GM18951 (cell line): ENCODE measurements around the gene NR4A3.
"Not testable (repeated sequence)": the region's sequence is repeated elsewhere in the genome, so short reads cannot be mapped to it uniquely, and the experiment has no call there.

ENCODE experiments used
- POLR2A ChIP-seq: IDR thresholded peaks from 4 replicates; pipeline ENCODE4 v1.6.1; 2011; ENCODE audit warnings: mild to moderate bottlenecking; ENCODE audit not compliant: insufficient read length, insufficient read depth; ENCODE audit errors: extremely low read depth
- in situ Hi-C: fragments of 300-500 bp; cut with MboI; formaldehyde crosslinking; loops from one replicate; pipeline ENCODE4 v1.12.0; 2022; ENCODE audit warnings: low sequenced_read_pairs, mixed read lengths, inconsistent platforms; ENCODE audit not compliant: unreplicated experiment

NR4A3 gene

DNA sequence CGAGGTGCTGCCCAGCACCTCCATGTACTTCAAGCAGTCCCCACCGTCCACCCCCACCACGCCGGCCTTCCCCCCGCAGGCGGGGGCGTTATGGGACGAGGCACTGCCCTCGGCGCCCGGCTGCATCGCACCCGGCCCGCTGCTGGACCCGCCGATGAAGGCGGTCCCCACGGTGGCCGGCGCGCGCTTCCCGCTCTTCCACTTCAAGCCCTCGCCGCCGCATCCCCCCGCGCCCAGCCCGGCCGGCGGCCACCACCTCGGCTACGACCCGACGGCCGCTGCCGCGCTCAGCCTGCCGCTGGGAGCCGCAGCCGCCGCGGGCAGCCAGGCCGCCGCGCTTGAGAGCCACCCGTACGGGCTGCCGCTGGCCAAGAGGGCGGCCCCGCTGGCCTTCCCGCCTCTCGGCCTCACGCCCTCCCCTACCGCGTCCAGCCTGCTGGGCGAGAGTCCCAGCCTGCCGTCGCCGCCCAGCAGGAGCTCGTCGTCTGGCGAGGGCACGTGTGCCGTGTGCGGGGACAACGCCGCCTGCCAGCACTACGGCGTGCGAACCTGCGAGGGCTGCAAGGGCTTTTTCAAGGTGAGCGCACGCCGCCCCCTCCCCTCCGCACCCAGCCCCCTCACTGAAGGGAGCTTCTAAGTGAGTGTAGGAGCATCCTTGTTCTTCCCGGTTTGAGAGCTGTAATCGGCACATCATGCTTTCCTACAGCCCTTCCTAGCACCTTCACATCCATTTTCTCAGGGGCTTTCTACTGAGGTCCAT is 6.9 kb downstream of the NR4A3 start:
- in situ Hi-C loops: no loop called here
- no peak for TF ChIP-seq POLR2A

DNA sequence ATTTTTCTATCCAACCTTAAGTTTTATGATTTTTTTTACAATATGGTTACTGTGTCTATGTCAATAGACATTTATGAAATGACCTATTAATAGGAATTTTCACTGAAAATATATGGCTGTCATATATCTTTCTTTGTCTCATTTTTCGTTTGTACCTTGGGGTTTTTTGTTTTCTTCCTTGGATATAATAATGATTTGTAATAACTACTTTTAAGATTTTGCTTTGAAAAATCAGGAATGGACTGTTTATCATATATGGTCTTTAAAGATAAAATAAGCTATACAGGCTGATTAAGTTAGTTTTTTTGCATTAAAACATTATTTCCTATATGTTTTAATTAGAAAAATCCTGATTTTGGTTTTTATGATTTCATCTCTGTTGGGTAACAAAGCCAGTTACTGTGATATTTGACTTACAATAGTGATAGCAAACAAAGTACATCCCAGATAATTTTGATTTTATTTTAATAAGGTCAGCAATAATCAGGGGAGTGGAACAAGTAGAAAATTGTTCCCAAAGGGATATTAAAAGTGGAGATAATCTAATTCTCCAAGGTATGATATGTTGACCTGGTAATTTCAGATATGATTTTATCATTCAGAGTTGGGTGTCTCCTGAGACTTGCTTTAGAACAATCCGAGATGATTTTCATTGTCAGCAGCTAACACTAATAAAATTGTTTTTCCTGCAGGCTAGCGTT is 10.3 kb downstream of the NR4A3 start:
- in situ Hi-C loops: no loop called here
- no peak for TF ChIP-seq POLR2A

DNA sequence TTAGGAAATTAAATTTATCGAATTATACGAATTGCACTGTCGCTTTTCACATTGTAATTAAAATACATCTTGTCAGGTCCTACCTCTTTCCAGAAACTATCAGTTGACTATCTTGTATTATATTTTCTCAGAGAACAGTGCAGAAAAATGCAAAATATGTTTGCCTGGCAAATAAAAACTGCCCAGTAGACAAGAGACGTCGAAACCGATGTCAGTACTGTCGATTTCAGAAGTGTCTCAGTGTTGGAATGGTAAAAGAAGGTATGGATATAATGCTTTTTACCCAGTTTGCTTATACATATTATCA is 10.8 kb downstream of the NR4A3 start:
- in situ Hi-C loops: no loop called here
- TF ChIP-seq POLR2A: no peak

DNA sequence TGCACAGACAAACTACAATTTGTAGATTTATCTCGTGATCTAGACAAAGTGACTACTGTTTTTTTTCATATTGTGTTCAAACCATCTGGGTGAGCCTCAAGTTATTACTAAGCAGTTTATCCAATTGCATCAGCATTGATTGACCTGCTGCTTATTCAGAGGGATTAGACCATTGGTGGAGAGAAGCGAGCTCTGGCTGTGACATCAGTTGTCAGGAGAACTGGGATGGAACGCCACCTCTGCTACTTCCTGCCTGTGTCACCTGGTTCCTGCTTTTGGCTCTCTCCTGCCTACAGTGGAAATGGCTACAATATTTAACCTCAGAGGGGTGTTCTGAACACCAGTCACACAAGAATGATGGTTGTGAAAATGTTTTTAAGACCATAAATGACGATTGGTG is 12.1 kb downstream of the NR4A3 start:
- TF ChIP-seq POLR2A: no peak
- in situ Hi-C loops: no loop called here

DNA sequence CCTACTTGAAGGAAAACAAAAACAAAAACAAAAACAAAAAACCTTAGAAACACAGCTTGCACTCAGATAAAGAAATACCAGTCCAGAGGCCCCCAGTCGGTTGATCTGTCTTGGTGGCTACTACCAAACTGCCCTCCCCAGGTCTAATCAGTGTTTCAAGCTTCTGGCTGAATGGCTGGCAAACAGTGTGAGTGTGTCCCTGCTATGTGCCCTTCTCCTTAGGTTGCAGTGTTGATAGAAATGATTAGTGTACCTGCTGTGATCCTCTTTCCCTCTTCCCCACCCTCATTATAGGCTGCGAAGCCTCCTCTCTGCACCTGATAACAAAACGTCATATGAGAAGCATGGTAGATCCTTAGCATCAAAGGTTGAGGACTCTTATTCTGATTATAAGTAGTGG is 12.8 kb downstream of the NR4A3 start:
- in situ Hi-C loops: no loop called here
- TF ChIP-seq POLR2A: no peak

DNA sequence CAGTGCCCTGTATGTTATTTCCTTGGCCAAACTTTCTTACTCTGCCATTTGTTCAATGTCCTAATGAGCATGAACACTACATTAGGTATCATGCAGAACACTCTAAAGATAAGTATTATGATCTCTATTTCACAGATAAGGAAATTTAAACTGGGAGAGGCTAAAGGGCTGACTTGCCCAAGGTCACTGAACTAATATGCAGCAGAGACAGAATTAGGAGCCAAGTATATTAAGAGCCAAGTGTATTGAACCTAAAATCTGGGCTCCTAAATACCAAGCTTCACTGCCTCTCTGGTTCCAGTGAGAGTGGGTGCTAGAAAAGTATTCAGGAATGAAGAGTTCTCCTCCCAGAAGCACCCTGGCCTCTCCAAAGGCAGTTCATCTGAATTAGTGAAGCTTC is 13.5 kb downstream of the NR4A3 start:
- in situ Hi-C loops: no loop called here
- no peak for TF ChIP-seq POLR2A

DNA sequence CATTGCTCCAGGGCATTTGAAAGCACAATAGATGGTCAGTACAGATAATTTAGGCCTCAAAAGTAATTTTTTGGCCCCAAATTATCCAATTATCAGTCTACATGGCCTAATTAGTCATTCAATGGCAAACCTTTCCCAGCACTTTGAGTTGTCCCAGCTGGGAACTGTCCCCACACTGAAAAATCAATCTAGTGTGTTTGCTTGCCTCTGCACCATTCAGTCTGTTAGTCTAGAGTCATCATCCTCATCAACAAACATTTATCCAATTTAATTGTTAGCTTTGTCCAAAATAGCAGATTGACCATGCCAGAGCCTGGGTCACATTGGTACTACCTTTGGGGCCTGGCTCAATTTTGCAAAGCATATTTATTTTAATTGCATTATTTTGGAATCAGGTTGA is 13.9 kb downstream of the NR4A3 start:
- TF ChIP-seq POLR2A: no peak
- in situ Hi-C loops: no loop called here

DNA sequence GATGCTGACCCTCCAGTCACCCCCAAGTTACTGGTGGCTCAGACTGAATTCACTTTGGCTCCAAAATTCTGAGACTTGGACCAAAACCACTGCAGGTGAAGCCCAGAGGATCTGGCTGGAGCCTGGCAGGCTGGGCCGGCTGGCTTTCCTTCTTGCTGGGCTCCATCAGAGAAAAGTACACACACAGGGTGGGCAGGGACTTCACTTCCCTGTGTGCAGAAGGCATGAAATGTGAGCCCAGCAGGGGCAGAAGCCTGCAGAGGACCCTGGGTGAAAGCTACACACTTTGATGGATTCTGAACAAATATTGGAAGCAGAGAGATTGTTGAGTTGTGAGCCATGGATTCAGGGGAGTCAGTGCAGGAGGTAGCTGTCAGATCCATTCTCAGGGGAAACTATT is 18.4 kb downstream of the NR4A3 start:
- in situ Hi-C loops: no loop called here
- TF ChIP-seq POLR2A: no peak

DNA sequence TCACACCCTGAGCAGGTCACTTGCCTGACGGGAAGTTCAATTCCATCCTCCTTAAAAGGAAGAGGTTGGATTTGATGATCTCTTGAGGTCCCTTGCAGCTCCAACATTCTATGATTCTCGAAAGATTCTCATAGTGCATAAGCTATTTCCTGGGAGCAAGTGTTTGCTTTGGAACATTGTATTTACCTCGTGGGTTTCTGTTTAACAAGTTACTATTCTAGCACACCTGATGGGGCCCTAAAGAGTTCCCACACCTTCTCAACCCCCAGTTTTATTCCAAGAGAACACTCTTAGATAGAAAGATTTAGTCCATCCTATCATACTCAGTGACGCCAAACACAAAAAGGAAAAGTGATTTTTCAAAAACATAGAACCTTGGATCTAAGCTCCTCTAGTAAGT is 23.4 kb downstream of the NR4A3 start:
- TF ChIP-seq POLR2A: no peak
- in situ Hi-C loops: no loop called here

DNA sequence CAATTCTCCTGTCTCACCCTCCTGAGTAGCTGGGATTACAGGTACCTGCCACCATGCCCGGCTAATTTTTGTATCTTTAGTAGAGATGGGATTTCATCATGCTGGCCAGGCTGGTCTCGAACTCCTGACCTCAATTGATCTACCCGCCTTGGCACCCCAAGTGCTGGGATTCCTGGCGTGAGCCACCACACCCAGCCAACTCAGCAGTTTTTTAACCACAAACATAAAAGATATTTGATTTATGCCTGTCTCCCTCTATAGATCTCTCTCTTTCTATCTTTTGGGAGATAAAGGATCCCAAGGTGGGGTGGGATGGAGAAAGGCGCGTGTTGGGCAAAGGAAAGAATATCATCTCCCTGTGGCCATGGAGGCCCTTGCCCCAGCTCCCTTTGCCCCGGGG is 26.8 kb downstream of the NR4A3 start:
- TF ChIP-seq POLR2A: no peak
- in situ Hi-C loops: no loop called here

DNA sequence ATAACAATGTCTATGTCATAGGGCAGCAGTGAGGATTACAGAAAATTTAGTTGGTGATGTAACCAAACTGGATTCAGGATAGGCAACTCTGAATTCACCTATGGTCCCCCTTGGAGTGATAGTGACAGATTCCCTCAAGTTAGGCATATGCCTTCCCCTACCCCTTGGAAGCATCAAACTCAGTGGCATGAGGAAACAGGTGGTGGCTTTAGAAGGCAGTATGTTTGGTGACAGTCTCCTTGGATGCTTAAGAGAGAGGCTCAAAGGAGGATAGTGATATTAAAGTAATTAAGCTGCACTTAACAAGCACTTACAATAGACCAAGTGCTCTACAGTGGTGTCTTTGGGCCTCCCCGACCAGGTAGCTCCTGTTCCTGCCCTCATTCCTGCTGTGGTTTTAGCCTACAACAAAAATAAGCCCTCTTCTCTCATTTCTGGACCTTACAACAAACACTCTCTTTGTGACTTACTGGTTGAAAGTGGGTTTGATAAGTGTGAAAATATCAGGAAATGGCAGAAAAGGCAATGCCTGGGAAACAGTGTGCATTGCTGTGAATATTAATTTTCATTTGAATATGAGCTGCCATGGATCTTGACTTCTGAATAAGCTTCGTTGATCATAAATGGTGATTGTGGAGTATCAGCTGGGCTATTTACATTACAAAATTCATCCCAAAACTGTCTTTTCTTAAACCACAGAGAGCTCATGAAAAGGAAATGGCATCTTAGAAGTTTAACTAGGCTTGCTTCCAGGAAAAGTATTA is 29.2 kb downstream of the NR4A3 start:
- in situ Hi-C loops: no loop called here

DNA sequence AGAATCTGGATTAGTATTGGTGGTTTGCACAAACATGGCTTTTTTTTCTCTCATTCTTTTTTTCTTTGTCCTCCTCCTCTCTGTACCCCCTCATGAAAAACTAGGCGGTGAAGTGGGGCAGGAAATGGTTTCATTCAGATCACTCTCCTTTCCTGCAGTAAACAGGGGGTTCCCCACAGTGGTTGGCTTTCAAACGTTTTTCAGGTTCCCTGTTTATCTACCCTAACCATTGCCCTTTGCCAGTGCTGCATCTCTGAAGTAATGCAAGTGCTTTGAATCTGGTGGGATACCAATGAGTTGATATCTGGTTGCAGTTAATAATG is 29.8 kb downstream of the NR4A3 start:
- TF ChIP-seq POLR2A: no peak
- in situ Hi-C loops: no loop called here

More for the DNA sequence above, 29.2 kb downstream of the NR4A3 start:
- no peak for TF ChIP-seq POLR2A

DNA sequence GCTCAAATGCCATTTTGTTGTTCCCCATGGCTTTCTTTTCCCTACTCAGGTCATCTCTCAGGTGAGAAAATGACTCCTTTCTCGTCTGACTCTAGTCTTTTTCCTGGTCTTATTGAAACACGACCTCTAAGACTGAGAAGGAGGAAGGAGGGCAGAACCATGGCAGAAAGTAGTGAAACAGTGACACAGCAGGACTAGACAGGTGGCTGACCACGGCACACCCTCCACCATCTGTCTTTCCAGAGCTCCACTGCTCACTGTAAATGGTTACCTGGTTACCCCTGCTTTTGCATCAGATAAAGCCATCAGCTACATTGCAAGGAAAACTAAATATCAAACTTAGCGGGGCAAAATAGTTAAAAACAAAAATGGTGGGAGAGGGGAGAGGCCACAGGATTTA is 30.9 kb downstream of the NR4A3 start:
- in situ Hi-C loops: no loop called here
- TF ChIP-seq POLR2A: no peak

DNA sequence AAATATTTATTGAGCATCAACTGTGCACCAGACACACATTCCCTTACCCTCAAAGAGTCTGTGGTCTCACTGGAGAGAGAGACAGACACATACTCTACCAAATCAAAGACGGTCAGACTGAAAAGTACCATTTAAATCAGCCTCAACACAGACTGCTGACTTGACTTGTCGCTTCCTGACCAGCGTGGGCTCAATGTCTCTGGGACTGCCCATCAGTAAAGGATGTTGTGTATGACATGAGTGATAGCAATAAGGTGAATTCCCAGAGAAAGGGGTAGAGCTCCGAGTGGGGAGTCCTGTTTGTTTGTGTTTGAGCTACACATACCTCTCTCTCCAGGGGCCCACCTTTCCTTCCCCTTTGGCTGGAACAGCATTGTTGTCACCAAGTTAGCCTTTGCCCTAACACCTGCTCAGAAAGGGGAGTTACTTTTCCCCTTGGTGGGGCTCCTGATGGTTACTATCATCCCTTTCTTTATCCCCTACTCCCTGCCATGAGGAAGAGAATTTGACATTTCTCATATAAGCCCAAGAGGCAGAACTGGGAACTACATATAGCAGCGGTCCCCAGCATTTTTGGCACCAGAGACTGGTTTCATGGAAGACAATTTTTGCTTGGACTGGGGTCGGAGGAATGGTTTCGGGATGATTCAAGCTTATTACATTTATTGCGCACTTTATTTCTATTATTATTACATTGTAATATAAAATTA is 33.9 kb downstream of the NR4A3 start:
- in situ Hi-C loops: no loop called here

DNA sequence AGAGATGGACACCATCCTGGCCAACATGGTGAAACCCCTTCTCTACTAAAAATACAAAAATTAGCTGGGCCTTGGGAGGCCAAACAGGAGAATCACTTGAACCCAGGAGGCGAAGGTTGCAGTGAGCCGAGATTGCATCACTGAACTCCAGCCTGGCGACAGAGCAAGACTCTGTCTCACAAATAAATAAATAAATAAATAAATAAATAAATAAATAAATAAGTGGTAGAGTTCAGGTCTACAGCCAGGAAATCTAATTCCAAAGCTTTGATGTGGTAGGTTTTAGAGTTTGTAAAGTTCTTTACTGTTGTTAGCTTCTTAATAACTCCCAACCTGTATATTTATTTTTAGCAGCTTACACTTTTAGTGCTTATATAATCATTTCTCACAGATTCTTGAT is 35.9 kb downstream of the NR4A3 start:
- in situ Hi-C loops: not testable (repeated sequence)

More for the DNA sequence above, 33.9 kb downstream of the NR4A3 start:
- no peak for TF ChIP-seq POLR2A
